Right lobe of liver (tissue), 6 donors: ENCODE data around the gene LMBRD2. TPM values are rescaled to one million over a fixed set of nuclear protein-coding genes. Genes with fewer than 3 reads are reported as not detected.
"Not testable (repeated sequence)": the region's sequence is repeated elsewhere in the genome, so short reads cannot be mapped to it uniquely, and the experiment has no call there.

Experiments used
- ATAC-seq, 4 donors: fragments of 200-7000 bp; cut with Tn5 transposase; one replicate each; pipeline ENCODE4 v1.9.1; 2020; ENCODE audit warnings: mild to moderate bottlenecking in 4 of 4, moderate library complexity in 4 of 4
- DNase-seq, 3 donors: peaks; one replicate each; pipeline ENCODE4 v3.0.0-alpha.2; 2020
- H3K27ac ChIP-seq, 3 donors: fragments of 200-600 bp; one replicate each; pipeline ENCODE4 v1.8.0; 2022
- H3K27me3 ChIP-seq, 2 donors: fragments of 200-600 bp; one replicate each; pipeline ENCODE4 v1.8.0; 2022
- H3K36me3 ChIP-seq, 4 donors: fragments of 200-600 bp; sonication (generic) in 1 of 4; one replicate each; pipeline versions ENCODE4 v1.5.1 to v1.8.0; 2017 to 2022; ENCODE audit warnings: control low read depth in 1 of 4
- H3K4me1 ChIP-seq, 4 donors: fragments of 200-600 bp; sonication (generic) in 1 of 4; one replicate each; pipeline versions ENCODE4 v1.5.1 to v1.8.0; 2017 to 2022; ENCODE audit warnings: control low read depth in 1 of 4
- H3K4me3 ChIP-seq, 3 donors: fragments of 200-600 bp; one replicate each; pipeline ENCODE4 v1.8.0; 2022
- H3K9me3 ChIP-seq, 4 donors: fragments of 200-600 bp; sonication (generic) in 1 of 4; one replicate each; pipeline versions ENCODE4 v1.5.1 to v1.8.0; 2017 to 2022; ENCODE audit warnings: control low read depth in 1 of 4
- CTCF ChIP-seq, 4 donors: fragments of 200-600 bp in 3 of 4; fragments of 450-650 bp in 1 of 4; IDR thresholded peaks; one replicate each; pipeline versions ENCODE4 v1.5.1 to v1.8.0; 2016 to 2022; ENCODE audit warnings: antibody characterized with exemption in 4 of 4, mild to moderate bottlenecking in 2 of 4
- POLR2A ChIP-seq: fragments of 450-650 bp; IDR thresholded peaks from one replicate; pipeline ENCODE4 v1.6.1; 2017; ENCODE audit warnings: antibody characterized with exemption, mild to moderate bottlenecking
- WGBS: methylation state at CpG from one replicate; pipeline ENCODE4 v1.1.6; 2018; ENCODE audit warnings: low coverage, low lambda C conversion rate; ENCODE audit not compliant: insufficient coverage; ENCODE audit errors: missing lambda C conversion rate; 5-methylcytosine and 5-hydroxymethylcytosine counted together
- intact Hi-C, 2 donors: fragments of 100-400 bp; cut with DNase I; formaldehyde crosslinking; loops; one replicate each; pipeline versions ENCODE4 v1.11.2 to v1.14.1; 2022
- total RNA-seq, 6 experiments: library from RNA; depleted of rRNA in 2 of 6; stranded (reverse); fragments of >200 nt in 2 of 6; fragmentation: NEBNext Ultra II Directional in 3 of 6; extraction: Animal tissue kit (Norgen Biotek cat#: 25700) in 3 of 6; gene quantifications; one replicate each; pipeline versions ENCODE4 v1.1.0 to v1.2.4, GENCODE V29; 2016 to 2023
- donor health status: DM: no; HTN: yes; CAD: no.
- donor health status: DM: no; HTN: no; CAD: no.
- donor health status: DM: no; HTN: no; CAD: no.
- donor health status: DM: no; HTN: yes; CAD: no.
- donor health status: DM: no; HTN: yes; CAD: no.

Gene LMBRD2
- total RNA-seq, 6 experiments from 2014 or later, result 8.0 to 13.0 (median 10.5) TPM

DNA sequence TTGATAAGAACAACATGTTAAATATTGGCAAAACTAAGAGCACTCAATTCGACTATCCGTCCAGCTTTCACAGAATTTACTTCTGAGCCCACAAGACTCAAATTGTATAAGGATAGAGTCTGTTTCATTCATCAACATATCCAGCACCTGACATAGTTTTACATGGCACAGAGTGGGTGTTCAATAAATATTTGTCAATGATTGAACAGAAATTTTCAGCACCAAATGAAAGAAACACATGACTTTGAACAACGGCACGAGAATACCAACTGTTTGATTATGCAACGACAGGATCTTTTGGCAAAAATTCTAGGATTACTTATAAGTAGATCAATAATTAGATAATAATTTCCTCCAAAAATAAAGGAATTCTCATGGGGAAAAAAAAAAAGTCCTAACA, 42.1 kb upstream of the LMBRD2 start:
- no peak for DNase-seq
- intact Hi-C loops, result no loop called here
- peak in 3 of 4 donors; percentile 65 to 78 (median 71) for ATAC-seq
- peaks cover 0 to 26% (median 10%) of the 10 kb centered on the region in 4 donors for H3K4me1 ChIP-seq
- peak overlapping the region in 1 of 3 donors; percentile 39 for H3K27ac ChIP-seq
- no peaks in the 10 kb centered on the region for H3K9me3 ChIP-seq
- no peaks in the 10 kb centered on the region for H3K27me3 ChIP-seq
- 31% methylated on average over 5 of the region's 5 CpGs for WGBS
- peaks cover 0 to 45% (median 16%) of the 10 kb centered on the region in 4 donors for H3K36me3 ChIP-seq
- TF ChIP-seq CTCF (IDR thresholded peaks at IDR 0.05) (no peak), POLR2A (no peak)
- no peak overlapping the region for H3K4me3 ChIP-seq

DNA sequence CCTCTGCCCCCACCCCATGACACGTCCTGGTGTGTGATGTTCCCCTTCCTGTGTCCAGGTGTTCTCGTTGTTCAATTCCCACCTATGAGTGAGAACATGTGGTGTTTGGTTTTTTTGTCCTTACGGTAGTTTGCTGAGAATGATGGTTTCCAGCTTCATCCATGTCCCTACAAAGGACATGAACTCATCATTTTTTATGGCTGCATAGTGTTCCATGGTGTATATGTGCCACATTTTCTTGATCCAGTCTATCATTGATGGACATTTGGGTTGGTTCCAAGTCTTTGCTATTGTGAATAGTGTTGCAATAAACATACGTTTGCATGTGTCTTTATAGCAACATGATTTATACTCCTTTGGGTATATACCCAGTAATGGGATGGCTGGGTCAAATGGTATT, 32.7 kb upstream of the LMBRD2 start:
- H3K9me3 ChIP-seq, H3K27ac ChIP-seq, ATAC-seq, H3K36me3 ChIP-seq, DNase-seq, H3K4me3 ChIP-seq, H3K27me3 ChIP-seq, intact Hi-C loops: not testable (repeated sequence)
- peaks cover 0 to 31% (median 6%) of the 10 kb centered on the region in 4 donors for H3K4me1 ChIP-seq
- WGBS, result 67% methylated on average over 1 of the region's 4 CpGs

DNA sequence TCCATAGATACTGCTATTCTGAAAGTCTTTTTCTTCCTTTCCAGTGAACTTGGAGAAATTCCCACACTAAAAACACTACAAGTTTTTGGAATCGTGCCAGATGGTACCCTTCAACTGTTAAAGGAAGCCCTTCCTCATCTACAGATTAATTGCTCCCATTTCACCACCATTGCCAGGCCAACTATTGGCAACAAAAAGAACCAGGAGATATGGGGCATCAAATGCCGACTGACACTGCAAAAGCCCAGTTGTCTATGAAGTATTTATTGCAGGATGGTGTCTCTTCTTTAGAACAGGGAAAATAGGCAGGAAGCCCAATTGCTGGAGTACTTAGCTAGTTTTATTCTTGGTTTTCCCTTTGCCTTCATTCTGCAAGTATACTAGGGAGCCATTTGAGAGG, 30.1 kb upstream of the LMBRD2 start:
- H3K36me3 ChIP-seq, result no peaks in the 10 kb centered on the region
- DNase-seq (no peak), ATAC-seq (no peak)
- intact Hi-C loops, result no loop called here
- WGBS, result 47% methylated on average over 2 of the region's 2 CpGs
- no peaks in the 10 kb centered on the region for H3K27me3 ChIP-seq
- no peaks in the 10 kb centered on the region for H3K9me3 ChIP-seq
- H3K4me1 ChIP-seq, result peaks cover 0 to 52% (median 11%) of the 10 kb centered on the region in 4 donors
- H3K27ac ChIP-seq, result peak overlapping the region in 2 of 3 donors; percentile 36 to 57
- TF ChIP-seq CTCF (IDR thresholded peaks at IDR 0.05) (no peak), POLR2A (no peak)
- H3K4me3 ChIP-seq, result peak overlapping the region in 1 of 3 donors; percentile 1

DNA sequence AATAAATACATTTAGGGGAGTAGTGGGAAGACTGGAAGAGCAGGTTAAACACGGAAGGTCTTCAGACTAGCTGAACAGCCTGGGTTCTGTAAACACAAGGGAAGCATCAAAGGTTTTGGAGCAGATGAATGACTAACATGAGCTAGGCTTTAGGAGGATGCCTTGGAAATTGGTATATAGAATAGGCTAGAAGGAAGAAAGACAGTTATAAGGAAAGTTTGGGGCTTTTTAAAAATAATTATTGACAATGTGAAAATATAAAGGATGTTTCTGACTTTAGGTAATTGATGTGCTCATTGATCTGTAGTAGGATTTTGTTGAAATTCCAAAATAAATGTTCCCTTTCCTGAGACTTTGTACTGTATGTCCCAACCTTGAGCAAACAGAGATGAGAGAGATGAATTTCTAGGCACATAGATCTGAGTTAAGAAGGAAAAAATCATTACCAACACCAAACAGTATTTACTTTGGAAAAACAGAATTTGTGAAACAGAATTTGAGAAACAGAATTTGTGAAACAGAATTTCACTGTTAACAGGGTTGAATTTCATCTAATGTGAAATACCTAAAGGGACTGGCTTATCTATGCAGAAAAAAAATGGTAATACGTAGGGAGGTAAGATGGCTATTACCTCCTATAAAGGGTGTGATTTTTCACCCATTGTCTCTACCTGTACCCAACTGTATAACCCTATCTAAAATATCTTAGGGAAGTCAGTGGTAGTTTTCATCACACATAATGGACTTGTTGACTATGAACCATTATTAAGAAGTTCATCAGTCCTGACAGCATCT, 29.1 kb upstream of the LMBRD2 start:
- no peaks in the 10 kb centered on the region for H3K27me3 ChIP-seq
- H3K27ac ChIP-seq, result peak overlapping the region in 2 of 3 donors; percentile 47 to 70
- intact Hi-C loops, result no loop called here
- 22% methylated on average over 2 of the region's 2 CpGs for WGBS
- DNase-seq (no peak), ATAC-seq (peak; percentile 73 to 88 (median 76))
- H3K4me1 ChIP-seq, result peaks cover 0 to 56% (median 11%) of the 10 kb centered on the region in 4 donors
- H3K36me3 ChIP-seq, result no peaks in the 10 kb centered on the region
- TF ChIP-seq CTCF (IDR thresholded peaks at IDR 0.05) (no peak), POLR2A (no peak)
- no peaks in the 10 kb centered on the region for H3K9me3 ChIP-seq
- peak overlapping the region in 1 of 3 donors; percentile 14 for H3K4me3 ChIP-seq

DNA sequence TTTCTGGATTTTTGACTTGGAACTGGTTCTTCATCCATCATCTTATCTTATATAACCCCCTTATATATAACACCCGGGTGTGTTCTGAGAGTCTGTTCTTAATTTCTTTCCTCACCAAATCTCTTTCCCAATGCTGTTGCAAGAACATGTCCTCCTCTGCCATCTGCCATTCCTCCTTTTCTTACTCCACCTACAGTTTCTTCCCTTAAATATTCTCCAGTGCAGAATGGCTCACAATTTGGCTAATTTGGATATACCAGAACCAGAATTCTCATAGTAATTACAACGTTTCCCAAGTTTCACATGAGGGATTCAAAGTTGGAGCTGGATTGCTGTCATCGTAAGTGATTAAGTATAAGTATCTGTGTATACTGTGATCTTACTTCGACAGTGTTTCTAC, 28.3 kb upstream of the LMBRD2 start:
- Histone ChIP-seq H3K27ac (peak overlapping the region in 2 of 3 donors; percentile 47 to 70), H3K4me1 (peaks cover 0 to 65% (median 12%) of the 10 kb centered on the region in 4 donors), H3K4me3 (no peak overlapping the region), H3K9me3 (no peaks in the 10 kb centered on the region), H3K36me3 (no peaks in the 10 kb centered on the region), H3K27me3 (no peaks in the 10 kb centered on the region)
- no peak for DNase-seq
- TF ChIP-seq CTCF (IDR thresholded peaks at IDR 0.05) (no peak), POLR2A (no peak)
- intact Hi-C loops, result no loop called here
- 49% methylated on average over 4 of the region's 4 CpGs for WGBS
- ATAC-seq, result no peak
